Uterus (tissue), 4 donors: ENCODE results near the gene SLC4A11. TPM values are rescaled to one million over a fixed set of nuclear protein-coding genes. Genes with fewer than 3 reads are reported as not detected.
"Not testable (repeated sequence)": the region's sequence is repeated elsewhere in the genome, so short reads cannot be mapped to it uniquely, and the experiment has no call there.

Experiments used
- DNase-seq, 2 donors: peaks; one replicate each; pipeline ENCODE4 v3.0.0-alpha.2; 2019 to 2020
- H3K27ac ChIP-seq, 2 donors: fragments of 200-600 bp; sonication (generic); 1 replicate in 1 of 2; 2 replicates in 1 of 2; pipeline ENCODE4 v1.5.1; 2016 to 2018
- H3K27me3 ChIP-seq, 2 donors: fragments of 200-600 bp; sonication (generic); one replicate each; pipeline ENCODE4 v1.5.1; 2018 to 2019; ENCODE audit warnings: control low read depth in 1 of 2
- H3K36me3 ChIP-seq, 2 donors: fragments of 200-600 bp; sonication (generic); one replicate each; pipeline ENCODE4 v1.5.1; 2019; ENCODE audit warnings: control low read depth in 1 of 2
- H3K4me1 ChIP-seq, 2 donors: fragments of 200-600 bp; sonication (generic); one replicate each; pipeline ENCODE4 v1.5.1; 2018 to 2019; ENCODE audit warnings: control low read depth in 1 of 2
- H3K4me3 ChIP-seq, 2 donors: fragments of 200-600 bp; sonication (generic); 1 replicate in 1 of 2; 2 replicates in 1 of 2; pipeline ENCODE4 v1.5.1; 2018 to 2019; ENCODE audit warnings: mild to moderate bottlenecking in 1 of 2
- H3K9me3 ChIP-seq, 2 donors: fragments of 200-600 bp; sonication (generic); one replicate each; pipeline ENCODE4 v1.5.1; 2019; ENCODE audit warnings: control low read depth in 1 of 2
- POLR2A ChIP-seq, 2 donors: fragments of 450-650 bp; IDR thresholded peaks; one replicate each; pipeline ENCODE4 v1.6.1; 2016; ENCODE audit warnings: antibody characterized with exemption in 2 of 2, mild to moderate bottlenecking in 1 of 2, moderate library complexity in 1 of 2
- intact Hi-C: fragments of 100-400 bp; cut with DNase I; formaldehyde crosslinking; loops from one replicate; pipeline ENCODE4 v1.15.1; 2023; ENCODE audit warnings: low total_unique reads
- total RNA-seq, 4 donors: library from RNA; depleted of rRNA in 3 of 4; stranded (reverse); fragments of >200 nt in 3 of 4; gene quantifications; one replicate each; pipeline versions ENCODE4 v1.1.0 to v1.2.4, GENCODE V29; 2014 to 2023
- TF ChIP-seq, protein P1 (sequence below), 4 experiments: fragments of 200-600 bp in 2 of 4; fragments of 450-650 bp in 2 of 4; sonication (generic) in 2 of 4; IDR thresholded peaks; one replicate each; pipeline ENCODE4 v1.5.1; 2016 to 2019; ENCODE audit warnings: antibody characterized with exemption in 4 of 4, mild to moderate bottlenecking in 2 of 4, moderate library complexity in 1 of 4
- donor health status: DM: yes; HTN: yes; CAD: no.

The SLC4A11 gene
- total RNA-seq, 4 donors from 2014 or later: 0.29 to 0.91 (median 0.76) TPM; not detected in 1

DNA sequence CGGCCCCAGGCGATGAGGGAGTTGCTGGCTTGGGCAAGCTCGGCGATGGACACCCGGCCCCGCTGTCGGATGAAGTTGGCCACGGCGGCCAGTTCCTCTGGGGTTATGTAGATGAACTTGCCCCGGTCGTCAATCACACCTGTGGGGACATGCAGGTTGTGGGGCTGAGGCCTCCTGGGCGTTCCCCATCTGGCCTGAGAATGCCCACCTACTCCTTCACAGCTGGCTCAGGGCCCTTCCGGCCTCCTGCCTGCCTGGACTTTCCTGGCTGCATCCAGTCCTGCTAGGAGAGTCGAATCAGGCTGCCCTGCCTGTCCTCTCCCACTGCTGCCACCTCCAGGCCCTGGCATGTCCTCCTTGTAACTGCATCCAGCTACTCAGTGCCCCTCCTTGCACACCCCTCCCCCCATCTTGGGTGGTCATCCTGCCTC lies 48.3 kb downstream of the SLC4A11 start:
- intact Hi-C loops: no loop called here
- H3K27ac ChIP-seq: no peak overlapping the region
- no peak for DNase-seq
- H3K27me3 ChIP-seq: no peaks in the 10 kb centered on the region
- no peaks in the 10 kb centered on the region for H3K36me3 ChIP-seq
- no peaks in the 10 kb centered on the region for H3K4me1 ChIP-seq
- TF ChIP-seq POLR2A (IDR thresholded peaks at IDR 0.05): no peak
- TF ChIP-seq, protein P1, sequence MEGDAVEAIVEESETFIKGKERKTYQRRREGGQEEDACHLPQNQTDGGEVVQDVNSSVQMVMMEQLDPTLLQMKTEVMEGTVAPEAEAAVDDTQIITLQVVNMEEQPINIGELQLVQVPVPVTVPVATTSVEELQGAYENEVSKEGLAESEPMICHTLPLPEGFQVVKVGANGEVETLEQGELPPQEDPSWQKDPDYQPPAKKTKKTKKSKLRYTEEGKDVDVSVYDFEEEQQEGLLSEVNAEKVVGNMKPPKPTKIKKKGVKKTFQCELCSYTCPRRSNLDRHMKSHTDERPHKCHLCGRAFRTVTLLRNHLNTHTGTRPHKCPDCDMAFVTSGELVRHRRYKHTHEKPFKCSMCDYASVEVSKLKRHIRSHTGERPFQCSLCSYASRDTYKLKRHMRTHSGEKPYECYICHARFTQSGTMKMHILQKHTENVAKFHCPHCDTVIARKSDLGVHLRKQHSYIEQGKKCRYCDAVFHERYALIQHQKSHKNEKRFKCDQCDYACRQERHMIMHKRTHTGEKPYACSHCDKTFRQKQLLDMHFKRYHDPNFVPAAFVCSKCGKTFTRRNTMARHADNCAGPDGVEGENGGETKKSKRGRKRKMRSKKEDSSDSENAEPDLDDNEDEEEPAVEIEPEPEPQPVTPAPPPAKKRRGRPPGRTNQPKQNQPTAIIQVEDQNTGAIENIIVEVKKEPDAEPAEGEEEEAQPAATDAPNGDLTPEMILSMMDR (IDR thresholded peaks at IDR 0.05): no peak
- H3K9me3 ChIP-seq: no peaks in the 10 kb centered on the region
- no peak overlapping the region for H3K4me3 ChIP-seq

DNA sequence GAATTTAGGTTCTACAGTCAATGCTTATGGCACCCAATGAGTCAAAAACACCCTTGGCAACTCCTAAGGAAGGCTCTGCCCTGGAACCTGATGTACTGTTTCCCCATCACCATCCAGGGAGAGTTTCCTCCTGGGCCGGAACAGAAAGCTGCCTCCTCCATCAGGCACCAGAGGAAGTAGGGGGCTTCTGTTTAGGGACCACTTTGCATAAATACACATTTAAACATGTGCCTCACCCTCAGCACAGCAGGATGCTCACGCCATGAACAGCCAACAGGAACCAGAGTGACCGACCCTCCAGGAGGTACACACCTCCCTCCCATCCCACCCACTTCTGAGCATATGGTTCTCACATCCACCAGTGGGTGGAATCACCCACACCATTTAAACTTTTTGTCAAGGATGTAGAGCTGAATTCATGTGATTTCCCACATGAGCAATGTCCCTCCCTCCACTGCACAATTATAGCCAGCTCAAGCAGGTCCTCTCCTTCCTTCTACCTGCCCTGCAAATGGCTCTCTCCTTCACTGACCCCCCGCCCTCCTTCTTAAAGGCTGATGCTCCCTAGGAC lies 49.3 kb downstream of the SLC4A11 start:
- intact Hi-C loops: no loop called here
- Histone ChIP-seq H3K4me3 (no peak overlapping the region), H3K4me1 (no peaks in the 10 kb centered on the region), H3K9me3 (no peaks in the 10 kb centered on the region), H3K27ac (no peak overlapping the region), H3K27me3 (no peaks in the 10 kb centered on the region), H3K36me3 (no peaks in the 10 kb centered on the region)
- TF ChIP-seq POLR2A (IDR thresholded peaks at IDR 0.05): no peak
- TF ChIP-seq, protein P1 (IDR thresholded peaks at IDR 0.05): no peak
- DNase-seq: no peak

DNA sequence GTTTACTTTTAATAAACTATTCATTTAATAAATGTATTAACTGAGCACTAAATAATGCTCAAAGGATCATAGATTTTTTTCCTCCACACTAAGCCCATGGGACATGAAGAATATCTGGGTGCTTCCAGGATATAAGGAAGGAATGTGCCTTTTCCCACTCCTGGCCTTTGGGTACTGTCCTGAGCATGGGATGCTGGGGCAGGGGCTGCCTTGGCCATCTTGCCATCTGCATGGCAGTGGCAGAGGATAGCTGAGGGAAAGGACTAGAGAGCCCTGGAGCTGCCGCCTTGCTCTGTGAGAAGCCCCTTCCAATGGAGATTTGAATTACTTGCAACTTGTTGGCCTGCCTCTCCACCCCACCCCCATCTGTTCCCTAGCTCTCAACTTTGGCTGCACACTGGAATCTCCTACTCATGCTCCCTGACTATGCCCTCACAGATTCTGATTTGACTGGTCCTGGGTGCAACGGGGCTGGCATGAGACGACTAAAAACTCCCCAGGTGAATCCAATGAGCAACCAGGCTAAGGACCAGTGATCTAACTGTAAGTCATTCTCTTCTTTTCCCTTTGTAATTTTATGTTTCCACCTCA lies 50.1 kb downstream of the SLC4A11 start:
- H3K36me3 ChIP-seq: no peaks in the 10 kb centered on the region
- no peaks in the 10 kb centered on the region for H3K27me3 ChIP-seq
- H3K4me3 ChIP-seq: no peak overlapping the region
- no peaks in the 10 kb centered on the region for H3K4me1 ChIP-seq
- no peak overlapping the region for H3K27ac ChIP-seq
- no peaks in the 10 kb centered on the region for H3K9me3 ChIP-seq
- intact Hi-C loops: no loop called here
- TF ChIP-seq, protein P1 (IDR thresholded peaks at IDR 0.05): no peak
- TF ChIP-seq POLR2A (IDR thresholded peaks at IDR 0.05): no peak
- no peak for DNase-seq

DNA sequence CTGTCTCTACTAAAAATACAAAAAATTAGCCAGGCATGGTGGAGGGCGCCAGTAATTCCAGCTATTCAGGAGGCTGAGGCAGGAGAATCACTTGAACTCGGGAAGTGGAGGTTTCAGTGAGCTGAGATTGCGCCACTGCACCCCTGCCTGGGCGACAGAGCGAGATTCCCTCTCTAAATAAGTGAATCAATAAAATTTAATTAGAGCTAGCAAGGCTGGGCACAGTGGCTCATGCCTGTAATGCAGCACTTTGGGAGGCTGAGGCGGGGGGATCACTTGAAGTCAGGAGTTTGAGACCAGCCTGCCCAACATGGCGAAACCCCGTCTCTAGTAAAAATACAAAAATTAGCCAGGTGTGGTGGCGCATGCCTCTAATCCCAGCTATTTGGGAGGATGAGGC lies 51.1 kb downstream of the SLC4A11 start:
- H3K27ac ChIP-seq, DNase-seq, H3K27me3 ChIP-seq, H3K4me3 ChIP-seq, H3K36me3 ChIP-seq, H3K9me3 ChIP-seq, H3K4me1 ChIP-seq, intact Hi-C loops: not testable (repeated sequence)

DNA sequence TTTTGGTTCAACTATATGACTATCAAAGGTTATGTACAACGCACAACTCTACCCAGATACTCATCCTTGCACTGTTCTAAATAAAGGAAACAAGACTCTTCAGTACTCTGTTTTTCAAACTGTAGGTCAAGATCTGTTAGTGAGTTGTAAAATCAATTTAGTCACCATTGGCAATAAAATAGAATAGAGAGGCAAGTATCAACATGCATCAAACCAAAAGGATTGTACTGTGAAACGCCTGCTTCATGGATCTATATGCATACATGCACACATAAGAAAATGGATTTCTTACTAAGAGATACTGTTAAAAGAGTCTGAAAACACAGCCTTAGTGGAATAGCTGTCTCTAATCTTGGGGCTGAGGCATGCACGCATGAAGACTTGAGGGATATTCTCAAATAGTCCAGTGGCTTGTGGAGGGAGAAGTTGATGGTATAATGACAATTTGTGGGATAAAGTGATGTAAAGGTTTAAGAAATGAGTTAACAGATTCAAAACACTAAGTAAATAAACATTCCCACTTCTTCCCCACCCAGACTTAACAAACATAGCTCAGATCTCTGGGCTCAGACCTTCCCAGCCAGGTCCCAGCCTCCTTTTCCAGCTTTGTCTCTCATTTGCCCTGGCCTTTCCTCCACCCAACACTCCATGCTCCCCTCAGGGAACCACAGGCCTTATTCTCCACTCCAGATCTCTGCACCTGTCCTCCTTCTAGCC lies 54.9 kb downstream of the SLC4A11 start:
- Histone ChIP-seq H3K4me1 (no peaks in the 10 kb centered on the region), H3K9me3 (no peaks in the 10 kb centered on the region), H3K27me3 (no peaks in the 10 kb centered on the region), H3K4me3 (no peak overlapping the region), H3K36me3 (no peaks in the 10 kb centered on the region), H3K27ac (no peak overlapping the region)
- TF ChIP-seq POLR2A (IDR thresholded peaks at IDR 0.05): no peak
- TF ChIP-seq, protein P1 (IDR thresholded peaks at IDR 0.05): no peak
- DNase-seq: no peak
- intact Hi-C loops: no loop called here

DNA sequence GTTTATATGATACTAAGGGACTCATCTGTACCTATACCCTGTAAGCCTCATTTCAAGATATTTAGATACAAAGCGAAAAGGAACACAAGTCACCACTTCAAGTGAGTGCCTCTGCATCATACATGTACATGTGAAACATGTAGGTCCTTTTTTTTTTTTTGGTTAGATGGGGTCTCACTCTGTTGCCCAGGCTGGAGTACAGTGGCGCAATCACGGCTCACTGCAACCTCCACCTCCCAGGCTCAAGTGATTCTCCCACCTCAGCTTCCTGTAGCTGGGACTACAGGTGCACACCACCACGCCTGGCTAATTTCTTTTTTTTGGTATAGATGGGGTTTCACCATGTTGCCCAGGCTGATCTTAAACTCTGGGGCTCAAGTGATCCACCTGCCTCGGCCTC lies 56.6 kb downstream of the SLC4A11 start:
- H3K4me1 ChIP-seq, H3K4me3 ChIP-seq, H3K36me3 ChIP-seq, H3K27me3 ChIP-seq, H3K27ac ChIP-seq, intact Hi-C loops, DNase-seq, H3K9me3 ChIP-seq: not testable (repeated sequence)
